T-helper 1 cell treated with Interleukin-12 subunit alpha and Interleukin-12 subunit beta and Interleukin-4 antibody, amounts not matched to agents 30 μg/mL and 1 μg/mL, for 36 hours (primary cell): ENCODE data around the gene FUNDC1.

ENCODE experiments used
- H3K27ac Mint-ChIP-seq: one replicate; pipeline ENCODE4 v1.8.0; 2021; ENCODE audit warnings: mild to moderate bottlenecking, mixed read lengths
- H3K27me3 Mint-ChIP-seq: one replicate; pipeline ENCODE4 v1.8.0; 2021; ENCODE audit warnings: low read depth, mixed read lengths
- H3K36me3 Mint-ChIP-seq: one replicate; pipeline ENCODE4 v1.8.0; 2021; ENCODE audit warnings: low read depth, mixed read lengths
- H3K4me1 Mint-ChIP-seq: one replicate; pipeline ENCODE4 v1.8.0; 2021; ENCODE audit warnings: low read depth, mixed read lengths
- H3K4me3 Mint-ChIP-seq: one replicate; pipeline ENCODE4 v1.8.0; 2021; ENCODE audit warnings: mild to moderate bottlenecking, moderate library complexity, mixed read lengths
- H3K9me3 Mint-ChIP-seq: one replicate; pipeline ENCODE4 v1.8.0; 2021; ENCODE audit warnings: mixed read lengths

The FUNDC1 gene

DNA sequence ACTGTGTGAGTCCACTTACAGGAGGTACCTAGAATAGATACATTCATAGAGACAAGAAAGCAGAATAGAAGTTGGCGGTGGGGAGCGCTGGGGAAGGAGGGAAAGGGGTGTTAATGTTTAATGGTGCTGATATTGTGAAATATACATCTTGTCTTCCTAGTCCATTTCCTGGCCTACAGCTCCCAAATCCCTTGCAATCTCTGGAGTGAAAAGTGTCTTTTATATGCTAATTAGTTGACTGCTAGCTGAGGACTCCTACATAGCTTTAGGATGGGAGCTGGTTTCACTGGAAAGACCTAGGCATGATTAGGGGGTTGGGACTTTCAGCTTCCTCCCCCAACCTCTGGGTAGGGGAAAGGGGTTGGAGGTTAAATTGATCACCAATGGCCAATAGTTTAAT lies 36.0 kb downstream of the FUNDC1 start:
- no peaks in the 10 kb centered on the region for H3K4me1 Mint-ChIP-seq
- no peaks in the 10 kb centered on the region for H3K27me3 Mint-ChIP-seq
- no peak overlapping the region for H3K4me3 Mint-ChIP-seq
- H3K36me3 Mint-ChIP-seq = no peaks in the 10 kb centered on the region
- H3K27ac Mint-ChIP-seq = no peak overlapping the region
- H3K9me3 Mint-ChIP-seq = no peaks in the 10 kb centered on the region

DNA sequence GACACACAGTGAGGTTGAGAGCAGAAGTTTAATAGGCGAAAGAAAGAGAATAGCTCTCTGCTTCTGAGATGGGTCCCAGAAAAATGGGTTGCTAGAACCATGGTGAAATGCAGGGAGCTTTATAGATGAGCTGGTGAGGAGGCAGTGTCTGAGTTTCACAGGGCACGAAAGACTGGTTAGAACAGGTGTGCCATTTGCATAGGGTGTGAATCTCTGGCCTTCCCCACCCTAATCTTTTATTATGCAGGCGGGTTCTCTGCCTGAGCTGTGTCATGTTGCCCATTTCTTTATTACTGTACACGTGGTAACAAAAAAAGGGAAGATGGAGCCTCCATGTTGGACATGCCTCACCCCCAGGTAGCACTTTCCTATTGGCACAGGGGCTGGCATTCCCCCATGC lies 39.1 kb downstream of the FUNDC1 start:
- Mint-ChIP-seq H3K27ac (no peak overlapping the region), H3K27me3 (no peaks in the 10 kb centered on the region), H3K36me3 (no peaks in the 10 kb centered on the region), H3K4me1 (no peaks in the 10 kb centered on the region), H3K9me3 (no peaks in the 10 kb centered on the region), H3K4me3 (no peak overlapping the region)

DNA sequence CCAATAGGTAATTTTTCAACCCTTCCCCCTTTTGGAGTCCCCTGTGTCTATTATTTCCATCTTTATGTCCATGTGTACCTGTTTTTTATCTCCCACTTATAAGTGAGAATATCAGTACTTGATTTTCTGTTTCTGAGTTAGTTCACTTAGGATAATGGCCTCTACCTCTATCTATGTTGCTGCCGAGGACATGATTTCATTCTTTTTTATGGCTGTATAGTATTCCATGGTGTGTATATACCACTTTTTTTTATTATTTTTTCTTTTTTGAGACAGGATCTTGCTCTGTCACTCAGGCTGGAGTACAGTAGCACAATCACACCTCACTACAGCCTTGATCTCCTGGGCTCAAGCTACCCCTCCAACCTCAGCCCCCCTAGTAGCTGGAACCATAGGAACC lies 47.6 kb downstream of the FUNDC1 start:
- Mint-ChIP-seq H3K27me3 (no peaks in the 10 kb centered on the region), H3K4me3 (no peak overlapping the region), H3K27ac (no peak overlapping the region), H3K9me3 (no peaks in the 10 kb centered on the region), H3K4me1 (no peaks in the 10 kb centered on the region), H3K36me3 (no peaks in the 10 kb centered on the region)

DNA sequence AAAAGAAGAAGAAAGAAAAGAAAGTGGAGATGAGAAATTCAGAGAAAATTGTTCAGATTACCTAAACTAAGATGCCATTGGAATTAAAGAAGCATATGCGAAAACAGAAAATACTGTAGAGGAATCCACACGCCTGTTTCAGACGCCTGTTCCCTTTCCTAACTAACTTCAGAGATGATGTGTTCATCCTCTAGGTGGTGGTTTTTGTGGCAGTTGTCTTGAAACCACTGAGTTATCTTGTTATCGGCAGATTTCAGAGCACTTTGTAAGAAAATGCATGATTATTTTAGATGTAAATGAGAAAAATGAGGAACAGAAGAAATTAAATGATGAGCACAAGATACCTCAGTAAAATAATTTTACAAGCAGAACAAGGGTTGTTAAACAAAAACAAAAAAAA lies 48.3 kb downstream of the FUNDC1 start:
- H3K27ac Mint-ChIP-seq = no peak overlapping the region
- H3K36me3 Mint-ChIP-seq = no peaks in the 10 kb centered on the region
- H3K27me3 Mint-ChIP-seq = no peaks in the 10 kb centered on the region
- no peaks in the 10 kb centered on the region for H3K9me3 Mint-ChIP-seq
- H3K4me1 Mint-ChIP-seq = no peaks in the 10 kb centered on the region
- H3K4me3 Mint-ChIP-seq = no peak overlapping the region

DNA sequence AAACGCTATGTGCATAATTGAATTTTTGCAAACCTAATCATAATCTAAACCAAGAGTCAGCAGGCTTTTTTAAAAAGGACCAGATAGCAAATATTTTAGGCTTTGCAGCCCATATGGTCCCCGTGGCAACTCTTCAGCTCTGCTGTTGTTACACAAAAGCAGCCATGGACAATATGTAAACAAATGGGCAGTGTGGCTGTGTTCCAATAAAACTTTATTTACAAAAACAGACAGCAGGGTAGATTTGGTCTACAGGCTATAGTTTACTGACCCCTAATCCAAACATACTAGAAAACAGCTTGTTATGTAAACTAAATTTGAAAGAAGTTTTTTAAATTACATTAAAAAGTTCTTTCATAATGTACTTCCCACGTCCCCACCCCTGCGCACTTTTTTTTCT lies 53.1 kb downstream of the FUNDC1 start:
- H3K9me3 Mint-ChIP-seq = no peaks in the 10 kb centered on the region
- H3K4me1 Mint-ChIP-seq = no peaks in the 10 kb centered on the region
- no peak overlapping the region for H3K27ac Mint-ChIP-seq
- H3K4me3 Mint-ChIP-seq = no peak overlapping the region
- no peaks in the 10 kb centered on the region for H3K27me3 Mint-ChIP-seq
- H3K36me3 Mint-ChIP-seq = no peaks in the 10 kb centered on the region

DNA sequence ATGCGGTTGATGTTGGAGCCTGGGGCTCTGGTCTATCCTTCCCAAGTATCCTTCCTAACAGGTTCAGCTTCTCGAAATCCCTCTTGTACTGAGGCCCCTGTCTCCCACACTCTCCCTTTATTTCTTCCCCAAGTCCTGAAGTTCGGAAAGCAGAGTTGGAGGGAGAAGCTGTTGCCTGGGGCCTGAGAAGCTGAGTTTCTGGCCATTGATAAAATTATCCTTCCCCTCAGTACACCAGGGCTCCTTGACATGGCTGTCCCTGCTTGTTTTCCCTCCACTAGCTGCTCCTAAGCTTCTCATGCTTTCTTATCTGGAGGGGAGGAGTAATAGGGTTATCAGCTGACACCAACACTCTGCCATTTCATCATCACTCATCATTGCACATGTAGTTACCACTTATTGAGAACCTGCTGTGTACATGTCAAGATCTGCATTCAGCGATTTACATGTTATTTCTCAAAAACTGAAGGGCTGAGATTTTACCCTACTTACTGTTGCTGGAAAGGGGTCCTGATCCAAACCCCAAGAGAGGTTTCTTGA lies 58.0 kb downstream of the FUNDC1 start:
- no peaks in the 10 kb centered on the region for H3K9me3 Mint-ChIP-seq
- H3K36me3 Mint-ChIP-seq = no peaks in the 10 kb centered on the region
- H3K4me3 Mint-ChIP-seq = no peak overlapping the region
- no peaks in the 10 kb centered on the region for H3K4me1 Mint-ChIP-seq
- no peaks in the 10 kb centered on the region for H3K27me3 Mint-ChIP-seq
- no peak overlapping the region for H3K27ac Mint-ChIP-seq

DNA sequence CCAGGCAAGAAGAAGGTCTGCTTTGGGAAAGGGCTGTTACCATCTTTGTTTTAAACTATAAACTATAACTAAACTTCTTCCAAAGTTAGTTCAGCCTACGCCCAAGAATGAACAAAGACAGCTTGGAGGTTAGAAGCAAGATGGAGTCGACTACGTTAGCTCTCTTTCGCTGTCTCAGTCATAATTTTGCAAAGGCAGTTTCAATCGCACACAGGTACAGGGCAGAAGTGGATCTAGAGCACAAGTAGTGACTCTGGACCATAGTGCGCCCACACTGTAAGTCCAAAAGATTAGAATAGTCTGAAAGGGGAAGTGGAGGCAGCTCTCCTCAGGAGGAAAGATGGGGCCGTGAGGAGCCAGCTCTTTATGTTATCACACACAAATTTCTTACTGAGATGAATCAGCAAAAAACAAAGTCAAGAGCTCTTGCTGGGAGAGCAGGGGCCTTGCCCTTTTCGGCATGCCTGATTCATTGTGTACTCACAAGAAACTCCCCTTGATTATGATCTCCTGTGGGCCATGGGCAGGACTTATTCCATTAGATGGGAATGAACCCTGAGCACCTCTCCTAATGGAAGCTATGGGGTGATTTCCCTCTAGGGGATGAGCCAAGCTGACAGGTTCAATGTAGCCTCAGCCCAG lies 58.6 kb downstream of the FUNDC1 start:
- H3K9me3 Mint-ChIP-seq = no peaks in the 10 kb centered on the region

DNA sequence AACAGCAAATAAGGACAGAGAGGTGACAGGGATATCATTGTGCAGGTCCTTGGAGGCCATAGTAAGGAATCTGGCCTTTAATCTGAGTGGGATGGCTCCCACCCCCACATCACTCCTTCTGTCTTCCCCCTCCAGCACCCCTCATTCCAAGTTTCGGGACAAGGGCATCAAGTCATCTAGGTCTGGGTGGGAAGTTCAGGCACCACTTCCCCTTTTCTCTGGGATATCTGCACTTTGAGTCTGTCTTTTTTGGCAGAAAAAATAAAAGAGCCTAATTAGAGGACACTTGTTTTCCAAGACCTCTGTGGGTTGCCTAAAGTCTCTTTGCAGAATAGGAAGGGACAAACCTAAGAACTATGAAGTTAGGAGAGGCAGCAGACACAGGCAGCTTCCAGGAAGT lies 60.1 kb downstream of the FUNDC1 start:
- no peak overlapping the region for H3K27ac Mint-ChIP-seq
- no peak overlapping the region for H3K4me3 Mint-ChIP-seq
- no peaks in the 10 kb centered on the region for H3K27me3 Mint-ChIP-seq
- no peaks in the 10 kb centered on the region for H3K36me3 Mint-ChIP-seq
- no peaks in the 10 kb centered on the region for H3K4me1 Mint-ChIP-seq
- H3K9me3 Mint-ChIP-seq = no peaks in the 10 kb centered on the region

More for the DNA sequence above, 58.6 kb downstream of the FUNDC1 start:
- Mint-ChIP-seq H3K4me1 (no peaks in the 10 kb centered on the region), H3K27ac (no peak overlapping the region), H3K27me3 (no peaks in the 10 kb centered on the region), H3K36me3 (no peaks in the 10 kb centered on the region), H3K4me3 (no peak overlapping the region)

DNA sequence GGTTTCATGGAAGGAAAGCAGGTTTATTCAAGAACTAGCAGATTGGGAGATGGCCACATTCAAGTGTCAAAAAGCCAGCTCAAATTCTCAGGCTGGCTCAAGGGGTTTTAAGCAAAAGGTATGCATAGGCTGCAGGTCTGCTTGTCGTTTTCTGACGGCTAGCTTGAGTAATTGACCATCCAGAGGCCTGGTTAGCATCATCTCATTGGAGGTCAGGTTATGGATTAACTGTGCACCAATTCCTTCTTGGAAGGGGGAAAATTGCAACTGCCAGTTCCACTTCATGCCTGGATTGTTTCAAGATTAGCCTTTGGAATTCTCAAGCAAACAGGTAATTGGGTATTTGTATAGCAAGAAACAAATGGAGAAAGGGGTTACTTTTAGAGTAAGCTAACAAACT lies 62.1 kb downstream of the FUNDC1 start:
- H3K4me1 Mint-ChIP-seq = no peaks in the 10 kb centered on the region
- no peaks in the 10 kb centered on the region for H3K27me3 Mint-ChIP-seq
- H3K27ac Mint-ChIP-seq = no peak overlapping the region
- no peaks in the 10 kb centered on the region for H3K36me3 Mint-ChIP-seq
- H3K9me3 Mint-ChIP-seq = no peaks in the 10 kb centered on the region
- no peak overlapping the region for H3K4me3 Mint-ChIP-seq

DNA sequence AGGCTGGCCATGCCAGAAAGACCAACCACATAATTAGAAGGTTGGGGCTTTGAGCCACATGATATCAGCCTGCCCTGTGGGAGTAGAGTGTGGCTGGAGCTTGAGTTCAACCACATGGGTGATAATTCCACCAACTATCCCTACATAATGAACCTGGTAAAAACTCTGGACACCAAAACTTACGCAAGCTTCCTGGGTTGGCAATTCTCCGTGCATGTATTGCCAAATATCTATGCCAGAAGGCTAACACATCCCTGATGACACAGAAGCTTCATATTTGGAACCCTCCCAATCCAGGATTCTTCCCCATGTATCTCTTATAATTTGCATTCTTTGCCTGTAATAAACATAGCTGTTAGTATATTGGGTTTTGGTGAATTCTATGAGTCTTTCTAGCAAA lies 68.2 kb downstream of the FUNDC1 start:
- Mint-ChIP-seq H3K36me3 (no peaks in the 10 kb centered on the region), H3K9me3 (no peaks in the 10 kb centered on the region), H3K27ac (no peak overlapping the region), H3K27me3 (no peaks in the 10 kb centered on the region), H3K4me1 (no peaks in the 10 kb centered on the region), H3K4me3 (no peak overlapping the region)
